ENCODE data around the gene CLEC4M. TPM values are rescaled to one million over a fixed set of nuclear protein-coding genes. Genes with fewer than 3 reads are reported as not detected.

Gene CLEC4M
- polyA plus RNA-seq, 1 donor (not counting 4 experiments of a cell fraction or from before 2014, with no cell fraction given): not detected

- TF ChIP-seq EZH2 (IDR thresholded peaks at IDR 0.05; ENCODE audit: low read length) (no peak), CTCF (optimal IDR thresholded peaks at IDR 0.05 in 1 of 3, IDR thresholded peaks at IDR 0.05 in 1 of 3, conservative IDR thresholded peaks at IDR 0.05 in 1 of 3; ENCODE audit: extremely low read depth in 1 of 3, insufficient read depth in 2 of 3, low read length in 3 of 3) (no peak)
- Histone ChIP-seq H3K27me3 (ENCODE audit: control insufficient read depth, extremely low read depth, insufficient read depth, low read length) (no peaks in the 10 kb centered on the region), H3K9ac (ENCODE audit: control insufficient read depth, extremely low read depth, insufficient read depth, low read length) (peak overlapping the region; percentile 18), H3K4me1 (ENCODE audit: control insufficient read depth, extremely low read depth, insufficient read depth, low read length) (peaks cover 22% of the 10 kb centered on the region), H3K4me2 (ENCODE audit: control insufficient read depth, extremely low read depth, insufficient read depth, low read depth, low read length) (peak overlapping the region; percentile 73), H3K36me3 (ENCODE audit: control insufficient read depth in 2 of 2, extremely low read depth in 1 of 2, insufficient read depth in 2 of 2, low read length in 2 of 2) (no peaks in the 10 kb centered on the region), H3K9me1 (ENCODE audit: control insufficient read depth, extremely low read depth, insufficient read depth, low read length) (no peaks in the 10 kb centered on the region), H4K20me1 (ENCODE audit: control insufficient read depth, extremely low read depth, insufficient read depth, low read length) (no peaks in the 10 kb centered on the region), H3K27ac (ENCODE audit: control insufficient read depth, insufficient read depth, low read length) (no peak overlapping the region), H3K4me3 (ENCODE audit: control insufficient read depth in 2 of 3, extremely low read depth in 1 of 3, insufficient read depth in 2 of 3, low read depth in 1 of 3, low read length in 3 of 3) (peak overlapping the region in 2 of 3 experiments; percentile 16 to 40), H3K9me3 (ENCODE audit: control insufficient read depth, low read depth, low read length) (no peaks in the 10 kb centered on the region), H2AFZ (ENCODE audit: control insufficient read depth, low read length) (peak overlapping the region; percentile 13), H3K79me2 (ENCODE audit: control insufficient read depth, insufficient read depth, low read length) (no peaks in the 10 kb centered on the region)
- dilution Hi-C loops (cut with MboI; ENCODE audit: extremely low pct_ligation_motif_present, low sequenced_read_pairs): no loop called here
- FAIRE-seq (peak; percentile 78), DNase-seq (ENCODE audit: low read depth, low spot score) (peak; percentile 48)
These were observed 9.8 kb downstream of the CLEC4M start for GRCh38 chr19:7772752-7773291.

GRCh38 chr19:7773841-7774240 lies 10.8 kb downstream of the CLEC4M start:
- dilution Hi-C loops (cut with MboI; ENCODE audit: extremely low pct_ligation_motif_present, low sequenced_read_pairs): no loop called here
- Histone ChIP-seq H3K79me2 (ENCODE audit: control insufficient read depth, insufficient read depth, low read length) (no peaks in the 10 kb centered on the region), H3K4me3 (ENCODE audit: control insufficient read depth in 2 of 3, extremely low read depth in 1 of 3, insufficient read depth in 2 of 3, low read depth in 1 of 3, low read length in 3 of 3) (no peak overlapping the region), H3K9ac (ENCODE audit: control insufficient read depth, extremely low read depth, insufficient read depth, low read length) (no peak overlapping the region), H3K36me3 (ENCODE audit: control insufficient read depth in 2 of 2, extremely low read depth in 1 of 2, insufficient read depth in 2 of 2, low read length in 2 of 2) (no peaks in the 10 kb centered on the region), H3K4me1 (ENCODE audit: control insufficient read depth, extremely low read depth, insufficient read depth, low read length) (peaks cover 22% of the 10 kb centered on the region), H3K9me1 (ENCODE audit: control insufficient read depth, extremely low read depth, insufficient read depth, low read length) (no peaks in the 10 kb centered on the region), H3K9me3 (ENCODE audit: control insufficient read depth, low read depth, low read length) (no peaks in the 10 kb centered on the region), H4K20me1 (ENCODE audit: control insufficient read depth, extremely low read depth, insufficient read depth, low read length) (no peaks in the 10 kb centered on the region), H3K4me2 (ENCODE audit: control insufficient read depth, extremely low read depth, insufficient read depth, low read depth, low read length) (peak overlapping the region; percentile 37), H3K27ac (ENCODE audit: control insufficient read depth, insufficient read depth, low read length) (no peak overlapping the region), H3K27me3 (ENCODE audit: control insufficient read depth, extremely low read depth, insufficient read depth, low read length) (no peaks in the 10 kb centered on the region), H2AFZ (ENCODE audit: control insufficient read depth, low read length) (no peak overlapping the region)
- peak; percentile 35 for DNase-seq (ENCODE audit: low read depth, low spot score)
- TF ChIP-seq CTCF (optimal IDR thresholded peaks at IDR 0.05 in 1 of 3, IDR thresholded peaks at IDR 0.05 in 1 of 3, conservative IDR thresholded peaks at IDR 0.05 in 1 of 3; ENCODE audit: extremely low read depth in 1 of 3, insufficient read depth in 2 of 3, low read length in 3 of 3) (no peak), EZH2 (IDR thresholded peaks at IDR 0.05; ENCODE audit: low read length) (no peak)
- peak; percentile 49 for FAIRE-seq
